GM12892 (cell line): ENCODE results near the gene DHODH.

ENCODE experiments used
- POLR2A ChIP-seq: IDR thresholded peaks from 2 replicates; pipeline ENCODE4 v1.6.1; 2011; ENCODE audit warnings: low read depth, low read length, control low read depth
- POLR2AphosphoS5 ChIP-seq: IDR thresholded peaks from 2 replicates; pipeline ENCODE4 v1.6.1; 2011; ENCODE audit warnings: low read depth, low read length, control low read depth
- TAF1 ChIP-seq: IDR thresholded peaks from 2 replicates; pipeline ENCODE4 v1.6.1; 2011; ENCODE audit warnings: low read depth, mild to moderate bottlenecking, control low read depth, low read length, borderline replicate concordance

GRCh38 chr16:72027669-72028378, 19.3 kb downstream of the DHODH start:
- TF ChIP-seq POLR2A (no peak), POLR2AphosphoS5 (no peak), TAF1 (no peak)
